H1 (cell line): ENCODE data around the gene P3H2. TPM values are rescaled to one million over a fixed set of nuclear protein-coding genes. Genes with fewer than 3 reads are reported as not detected.
A peak's percentile ranks its signal among the peaks of the same experiment; 100 is the strongest.

Experiments used
- CTCF ChIA-PET: fragments of 300-600 bp; sonication (Branson Sonifier 250); formaldehyde crosslinking; loops from one replicate; lab custom pipeline; 2021; ENCODE audit not compliant: partially characterized antibody; lab: Charles Lee
- POLR2A ChIA-PET: fragments of 300-600 bp; sonication (Branson Sonifier 250); formaldehyde crosslinking; loops from one replicate; lab custom pipeline; 2021; ENCODE audit warnings: inconsistent platforms; ENCODE audit not compliant: partially characterized antibody; lab: Charles Lee
- DNase-seq, 2 experiments: peaks; one replicate each; pipeline versions ENCODE4 v3.0.0 to v3.0.0-alpha.2; 2010 to 2022; ENCODE audit warnings: low spot score in 2 of 2, low read depth in 1 of 2, mixed read lengths in 1 of 2
- FAIRE-seq: peaks from 2 replicates; lab custom pipeline; 2011; peaks lifted over from hg19 to GRCh38; lab: Jason Lieb, UNC
- H2AFZ ChIP-seq: 2 replicates; pipeline ENCODE4 v1.8.1; 2012; ENCODE audit warnings: low read length, inconsistent platforms
- H2AK5ac ChIP-seq: 2 replicates; pipeline ENCODE4 v1.6.1; 2013; ENCODE audit warnings: low read depth, low read length
- H2BK120ac ChIP-seq: replicated peaks from 2 replicates; pipeline ENCODE3; 2013; ENCODE audit warnings: low read depth, low read length, inconsistent platforms
- H2BK12ac ChIP-seq: 2 replicates; pipeline ENCODE4 v1.6.1; 2013; ENCODE audit warnings: low read depth, low read length
- H2BK15ac ChIP-seq: 2 replicates; pipeline ENCODE4 v1.6.1; 2013; ENCODE audit warnings: low read length
- H2BK20ac ChIP-seq: 2 replicates; pipeline ENCODE4 v1.6.1; 2013; ENCODE audit warnings: low read length
- H2BK5ac ChIP-seq: 2 replicates; pipeline ENCODE4 v1.6.1; 2013; ENCODE audit warnings: low read depth, low read length
- H3K14ac ChIP-seq: 2 replicates; pipeline ENCODE4 v1.6.1; 2013; ENCODE audit warnings: inconsistent platforms; ENCODE audit not compliant: insufficient read length
- H3K18ac ChIP-seq: 2 replicates; pipeline ENCODE4 v1.6.1; 2013; ENCODE audit warnings: low read length; ENCODE audit errors: extremely low read depth
- H3K23ac ChIP-seq: 2 replicates; pipeline ENCODE4 v1.6.1; 2013; ENCODE audit warnings: inconsistent platforms; ENCODE audit not compliant: insufficient read length
- H3K23me2 ChIP-seq: 2 replicates; pipeline ENCODE4 v1.6.1; 2013; ENCODE audit warnings: low read depth, low read length
- H3K27ac ChIP-seq: 2 replicates; pipeline ENCODE4 v1.6.1; 2011; ENCODE audit warnings: low read depth, low read length, inconsistent platforms
- H3K27me3 ChIP-seq, 4 experiments: replicated peaks in 1 of 4; 1 replicate in 1 of 4; 2 replicates in 3 of 4; pipeline versions ENCODE4 v1.6.1 to v1.8.1; 2011 to 2013; ENCODE audit warnings: low read length in 3 of 4, mild to moderate bottlenecking in 3 of 4, inconsistent platforms in 2 of 4, mixed read lengths in 2 of 4, moderate library complexity in 1 of 4; ENCODE audit not compliant: control insufficient read depth in 3 of 4, insufficient read depth in 3 of 4; ENCODE audit errors: extremely low read depth in 1 of 4
- H3K36me3 ChIP-seq, 4 experiments: 2 replicates each; pipeline versions ENCODE4 v1.6.1 to v1.8.1; 2011 to 2013; ENCODE audit warnings: mild to moderate bottlenecking in 4 of 4, low read length in 3 of 4, moderate library complexity in 2 of 4, control low read depth in 1 of 4, inconsistent platforms in 1 of 4; ENCODE audit not compliant: insufficient read depth in 4 of 4, control insufficient read depth in 2 of 4
- H3K4ac ChIP-seq: replicated peaks from 2 replicates; pipeline ENCODE3; 2013; ENCODE audit warnings: low read length, low read depth, mixed read lengths, inconsistent platforms; ENCODE audit not compliant: insufficient read length
- H3K4me1 ChIP-seq, 4 experiments: replicated peaks in 1 of 4; 1 replicate in 1 of 4; 2 replicates in 3 of 4; pipeline versions ENCODE4 v1.6.1 to v1.8.1; 2011 to 2013; ENCODE audit warnings: low read length in 3 of 4, inconsistent platforms in 2 of 4, mixed read lengths in 1 of 4; ENCODE audit not compliant: insufficient read depth in 4 of 4, control insufficient read depth in 3 of 4
- H3K4me2 ChIP-seq, 2 experiments: 2 replicates each; pipeline versions ENCODE4 v1.6.1 to v1.8.1; 2011 to 2013; ENCODE audit warnings: low read depth in 2 of 2, low read length in 2 of 2, control low read depth in 1 of 2, inconsistent platforms in 1 of 2, mild to moderate bottlenecking in 1 of 2; ENCODE audit not compliant: insufficient read depth in 1 of 2
- H3K4me3 ChIP-seq, 4 experiments: fragments of 200-600, 300-600 bp in 1 of 4; sonication (generic), shearing (Covaris generic), sonication (Bioruptor Twin) in 1 of 4; 2 replicates each; pipeline versions ENCODE4 v1.5.1 to v1.8.1; 2011 to 2016; ENCODE audit warnings: low read length in 4 of 4, low read depth in 3 of 4, control low read depth in 2 of 4, inconsistent platforms in 2 of 4, mild to moderate bottlenecking in 2 of 4, mixed read lengths in 1 of 4, moderate library complexity in 1 of 4; ENCODE audit not compliant: insufficient read depth in 2 of 4; ENCODE audit errors: extremely low read depth in 1 of 4
- H3K56ac ChIP-seq: replicated peaks from 2 replicates; pipeline ENCODE3; 2013; ENCODE audit warnings: low read depth, mild to moderate bottlenecking, mixed read lengths, low read length, inconsistent platforms; ENCODE audit not compliant: insufficient read length
- H3K79me1 ChIP-seq: 2 replicates; pipeline ENCODE4 v1.6.1; 2013; ENCODE audit warnings: low read depth, low read length, control low read depth
- H3K79me2 ChIP-seq, 2 experiments: 2 replicates each; pipeline versions ENCODE4 v1.6.1 to v1.8.1; 2012 to 2013; ENCODE audit warnings: low read length in 2 of 2, mild to moderate bottlenecking in 2 of 2, inconsistent platforms in 1 of 2; ENCODE audit not compliant: insufficient read depth in 2 of 2, control insufficient read depth in 1 of 2
- H3K9ac ChIP-seq, 4 experiments: replicated peaks in 1 of 4; 1 replicate in 1 of 4; 2 replicates in 3 of 4; pipeline versions ENCODE4 v1.6.1 to v1.8.1; 2011 to 2013; ENCODE audit warnings: low read depth in 3 of 4, low read length in 3 of 4, control low read depth in 2 of 4, mild to moderate bottlenecking in 2 of 4, moderate library complexity in 2 of 4, inconsistent platforms in 1 of 4; ENCODE audit errors: extremely low read depth in 1 of 4
- H3K9me3 ChIP-seq, 2 experiments: 2 replicates each; pipeline versions ENCODE4 v1.6.1 to v1.8.1; 2012 to 2013; ENCODE audit warnings: mild to moderate bottlenecking in 2 of 2, moderate library complexity in 2 of 2, control low read depth in 1 of 2, inconsistent platforms in 1 of 2, low read depth in 1 of 2, low read length in 1 of 2, mixed read lengths in 1 of 2; ENCODE audit not compliant: insufficient read depth in 2 of 2
- H4K20me1 ChIP-seq, 2 experiments: replicated peaks in 1 of 2; 2 replicates each; pipeline versions ENCODE3 to v1.8.1; 2011 to 2013; ENCODE audit warnings: inconsistent platforms in 2 of 2, low read length in 2 of 2, mild to moderate bottlenecking in 1 of 2; ENCODE audit not compliant: insufficient read depth in 2 of 2, control insufficient read depth in 1 of 2
- H4K5ac ChIP-seq: 2 replicates; pipeline ENCODE4 v1.6.1; 2013; ENCODE audit warnings: low read length, low read depth, mixed read lengths, inconsistent platforms; ENCODE audit not compliant: insufficient read length
- H4K8ac ChIP-seq: 2 replicates; pipeline ENCODE4 v1.8.0; 2013; ENCODE audit warnings: mild to moderate bottlenecking, moderate library complexity, low read length, inconsistent platforms; ENCODE audit not compliant: insufficient read depth; ENCODE audit errors: extremely low read depth
- H4K91ac ChIP-seq: replicated peaks from 2 replicates; pipeline ENCODE3; 2013; ENCODE audit warnings: low read length, mixed read lengths, inconsistent platforms; ENCODE audit not compliant: insufficient read length
- CHD1 ChIP-seq: IDR thresholded peaks from 2 replicates; pipeline ENCODE4 v1.6.1; 2012; ENCODE audit warnings: low read depth, low read length, improper control_type of control experiment
- HDAC2 ChIP-seq, 2 experiments: fragments of 300-600 bp in 1 of 2; sonication (generic) in 1 of 2; IDR thresholded peaks; 2 replicates each; pipeline ENCODE4 v1.6.1; 2011 to 2012; ENCODE audit warnings: low read depth in 2 of 2, low read length in 2 of 2, mild to moderate bottlenecking in 2 of 2, moderate library complexity in 2 of 2, borderline replicate concordance in 1 of 2, inconsistent platforms in 1 of 2
- JUND ChIP-seq: IDR thresholded peaks from 2 replicates; pipeline ENCODE4 v1.6.1; 2011; ENCODE audit warnings: mild to moderate bottlenecking, improper control_type of control experiment, low read length
- NANOG ChIP-seq: IDR thresholded peaks from 2 replicates; pipeline ENCODE4 v1.6.1; 2011; ENCODE audit warnings: low read length, low read depth, mild to moderate bottlenecking, inconsistent platforms; ENCODE audit not compliant: insufficient read depth, poor library complexity, severe bottlenecking
- RBBP5 ChIP-seq: IDR thresholded peaks from 2 replicates; pipeline ENCODE4 v1.7.1; 2012; ENCODE audit warnings: low read depth, mild to moderate bottlenecking, inconsistent platforms, low read length, moderate library complexity, borderline replicate concordance
- RNF2 ChIP-seq: fragments of 200-900, 300-1000 bp; sonication (generic); IDR thresholded peaks from 2 replicates; pipeline ENCODE4 v1.7.1; 2016; ENCODE audit warnings: borderline replicate concordance, low read depth, mild to moderate bottlenecking, antibody characterized with exemption, low read length; ENCODE audit not compliant: poor library complexity, severe bottlenecking; ENCODE audit errors: missing control alignments
- WGBS, 2 experiments: shearing (Covaris generic) in 1 of 2; methylation state at CpG; one replicate each; pipeline versions ENCODE4 v1.1.6 to v1.1.7; 2013 to 2015; ENCODE audit warnings: low lambda C conversion rate in 2 of 2, mixed read lengths in 2 of 2, inconsistent platforms in 1 of 2, low coverage in 1 of 2, missing lambda C conversion rate in 1 of 2; ENCODE audit not compliant: insufficient replicate concordance in 2 of 2, insufficient coverage in 1 of 2, insufficient read length in 1 of 2; ENCODE audit errors: extremely low coverage in 1 of 2, missing lambda C conversion rate in 1 of 2; 5-methylcytosine and 5-hydroxymethylcytosine counted together
- polyA plus RNA-seq, 7 experiments: library from polyadenylated mRNA; depleted of rRNA in 3 of 7; stranded (reverse) in 5 of 7; unstranded in 2 of 7; fragments of >200 nt in 5 of 7; fragments of 200-250 nt in 2 of 7; gene quantifications; 1 replicate in 5 of 7; 2 replicates in 1 of 7; 4 replicates in 1 of 7; pipeline versions ENCODE4 v1.2.1 to v1.2.3, GENCODE V29; 2011 to 2013; ENCODE audit warnings: missing spikeins in 2 of 7, mixed read lengths in 2 of 7
- total RNA-seq: library from RNA; stranded (reverse); fragmentation: NEBNext Ultra II Directional; extraction: Animal tissue kit (Norgen Biotek cat#: 25700); gene quantifications from 2 replicates; pipeline ENCODE4 v1.2.1, GENCODE V29; 2021

Gene P3H2
- total and polyA plus RNA-seq, 2 of the 8 experiments (the other 6 are each of a cell fraction or from before 2014, with no cell fraction given) = 40.5 to 60.4 TPM

DNA sequence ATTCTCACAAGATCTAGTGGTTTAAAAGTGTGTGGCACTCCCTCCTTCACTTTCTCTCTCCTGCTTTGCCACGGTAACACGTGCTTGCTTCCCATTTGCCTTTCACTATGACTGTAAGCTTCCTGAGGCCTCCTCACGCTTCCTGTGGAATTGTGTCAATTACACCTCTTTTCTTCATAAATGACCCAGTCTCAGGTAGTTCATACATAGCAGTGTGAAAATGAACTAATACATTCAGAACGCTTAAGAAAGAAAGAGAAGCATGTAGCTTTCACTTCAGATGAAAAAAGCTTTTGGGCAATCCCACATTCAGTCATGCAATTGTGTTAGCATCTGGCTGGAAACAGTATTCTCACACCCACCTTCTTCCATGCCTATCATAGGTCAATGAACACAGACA lies 24.4 kb downstream of the P3H2 start:
- no peaks in the 10 kb centered on the region for H3K9me3 ChIP-seq
- H3K14ac ChIP-seq = no peak overlapping the region
- no peak overlapping the region for H2BK20ac ChIP-seq
- peaks cover 0 to 86% of the 10 kb centered on the region in 2 experiments; a peak in 2 of 4 replicates for H3K79me2 ChIP-seq
- CTCF ChIA-PET = interaction anchor here (0.8 kb wide), 2 partner anchors 8 to 26 kb away, joined by 3 to 4 read pairs; no protein-coding TSS in a partner anchor
- no peak overlapping the region for H3K27ac ChIP-seq
- no peak overlapping the region for H2BK12ac ChIP-seq
- H3K36me3 ChIP-seq = no peaks in the 10 kb centered on the region
- H4K5ac ChIP-seq = no peak overlapping the region
- no peak overlapping the region for H3K23ac ChIP-seq
- no peak overlapping the region for H3K4me3 ChIP-seq
- H2AFZ ChIP-seq = no peak overlapping the region
- H4K8ac ChIP-seq = no peak overlapping the region
- H2AK5ac ChIP-seq = 0 out of 2 replicates have a peak overlapping the region, but pooled peaks have one; percentile 32
- no peak for DNase-seq
- H2BK120ac ChIP-seq = no peak overlapping the region
- no peaks in the 10 kb centered on the region for H3K27me3 ChIP-seq
- no peak overlapping the region for H3K4ac ChIP-seq
- H3K23me2 ChIP-seq = no peaks in the 10 kb centered on the region
- no peak overlapping the region for H3K9ac ChIP-seq
- no peak overlapping the region for H3K4me2 ChIP-seq
- no peak overlapping the region for H2BK15ac ChIP-seq
- no peak for FAIRE-seq
- TF ChIP-seq RBBP5 (no peak), NANOG (no peak), CHD1 (no peak), JUND (no peak), HDAC2 (IDR thresholded peaks at IDR 0.05; ENCODE audit: borderline replicate concordance in 1 of 2, low read depth in 2 of 2, low read length in 2 of 2) (no peak), RNF2 (no peak)
- TF ChIP-seq, all 59 proteins: peak for 0
- H2BK5ac ChIP-seq = no peak overlapping the region
- no peaks in the 10 kb centered on the region; the same call in 1 of the 2 replicates for H3K79me1 ChIP-seq
- peaks cover 0 to 10% (median 4%) of the 10 kb centered on the region in 4 experiments; a peak in 6 of 7 replicates for H3K4me1 ChIP-seq
- no peak overlapping the region; the same call in 1 of the 2 replicates for H3K18ac ChIP-seq
- H4K91ac ChIP-seq = no peak overlapping the region
- 91% methylated on average over 4 of the region's 4 CpGs; no CpG with 5 or more reads in 1 of the 2 experiments for WGBS, 2 experiments
- H4K20me1 ChIP-seq = no peaks in the 10 kb centered on the region
- H3K56ac ChIP-seq = no peak overlapping the region
- POLR2A ChIA-PET = no interaction called here
